ENCODE results near the gene PYGO2.
"Not testable (repeated sequence)": the region's sequence is repeated elsewhere in the genome, so short reads cannot be mapped to it uniquely, and the experiment has no call there.

Gene PYGO2

GRCh38 chr1:154908937-154909336 is 52.6 kb downstream of the PYGO2 start:
- DNase-seq (ENCODE audit: low read depth), result no peak

GRCh38 chr1:154908129-154908528 is 53.5 kb downstream of the PYGO2 start:
- DNase-seq (ENCODE audit: low read depth), result not testable (repeated sequence)

All from T follicular helper cell (primary cell).